IMR-90 (cell line): ENCODE measurements around the gene KDM5A. TPM values are rescaled to one million over a fixed set of nuclear protein-coding genes. Genes with fewer than 3 reads are reported as not detected.

Experiments used
- ATAC-seq: fragments of 200-7000 bp; cut with Tn5 transposase; 2 replicates; pipeline ENCODE4 v1.9.1; 2020; ENCODE audit warnings: low read depth, mild to moderate bottlenecking, moderate library complexity
- BruUV-seq: library from RNA; stranded (reverse); fragments of 400-500 nt; replicated peaks from 2 replicates; lab custom pipeline; 2021; lab: Mats Ljungman, UMichigan
- CTCF ChIA-PET: fragments of 300-600 bp; formaldehyde crosslinking; extraction: SDS; loops from one replicate; lab custom pipeline; 2021; ENCODE audit warnings: antibody characterized with exemption; lab: Yijun Ruan, JAX
- POLR2A ChIA-PET: fragments of 300-600 bp; sonication (Branson Sonifier 250); formaldehyde crosslinking; loops from one replicate; lab custom pipeline; 2022; ENCODE audit warnings: antibody characterized with exemption; ENCODE audit not compliant: unreplicated experiment; lab: Charles Lee
- DNase-seq: peaks from one replicate; pipeline ENCODE4 v3.0.0; 2013
- H2AFZ ChIP-seq: replicated peaks from 2 replicates; pipeline ENCODE3; 2013; ENCODE audit warnings: low read length, mild to moderate bottlenecking; ENCODE audit not compliant: poor library complexity
- H2AK5ac ChIP-seq: 2 replicates; pipeline ENCODE4 v1.6.1; 2013; ENCODE audit warnings: low read depth, low read length, inconsistent platforms
- H2AK9ac ChIP-seq: replicated peaks from 2 replicates; pipeline ENCODE3; 2013; ENCODE audit warnings: mild to moderate bottlenecking, low read depth, low read length, moderate library complexity; ENCODE audit not compliant: poor library complexity
- H2BK120ac ChIP-seq: 2 replicates; pipeline ENCODE4 v1.6.1; 2013; ENCODE audit warnings: low read depth, low read length, inconsistent platforms
- H2BK15ac ChIP-seq: 3 replicates; pipeline ENCODE4 v1.6.1; 2013; ENCODE audit warnings: low read depth, low read length, inconsistent platforms
- H2BK20ac ChIP-seq: 2 replicates; pipeline ENCODE4 v1.6.1; 2013; ENCODE audit warnings: low read depth, mild to moderate bottlenecking, inconsistent platforms, low read length, moderate library complexity
- H2BK5ac ChIP-seq: 2 replicates; pipeline ENCODE4 v1.6.1; 2013; ENCODE audit warnings: mild to moderate bottlenecking, low read depth, low read length, inconsistent platforms; ENCODE audit not compliant: poor library complexity, severe bottlenecking
- H3K14ac ChIP-seq: replicated peaks from 2 replicates; pipeline ENCODE4 v1.6.1; 2013; ENCODE audit warnings: low read depth, low read length, inconsistent platforms
- H3K18ac ChIP-seq: 2 replicates; pipeline ENCODE4 v1.6.1; 2013; ENCODE audit warnings: low read depth, low read length, control low read depth
- H3K23ac ChIP-seq: 2 replicates; pipeline ENCODE4 v1.6.1; 2013; ENCODE audit warnings: low read depth, low read length, inconsistent platforms
- H3K27ac ChIP-seq: 2 replicates; pipeline ENCODE4 v1.5.1; 2013; ENCODE audit warnings: mild to moderate bottlenecking, control low read depth, low read length; ENCODE audit not compliant: insufficient read depth
- H3K27me3 ChIP-seq: 2 replicates; pipeline ENCODE4 v1.6.1; 2013; ENCODE audit warnings: low read length; ENCODE audit not compliant: control insufficient read depth, insufficient read depth
- H3K36me3 ChIP-seq: 2 replicates; pipeline ENCODE4 v1.6.1; 2013; ENCODE audit warnings: low read length, mixed read lengths; ENCODE audit not compliant: control insufficient read depth, insufficient read depth
- H3K4ac ChIP-seq: 2 replicates; pipeline ENCODE4 v1.6.1; 2013; ENCODE audit warnings: low read depth, low read length, inconsistent platforms
- H3K4me1 ChIP-seq: 2 replicates; pipeline ENCODE4 v1.6.1; 2013; ENCODE audit warnings: low read length, mixed read lengths; ENCODE audit not compliant: control insufficient read depth, insufficient read depth
- H3K4me2 ChIP-seq: 2 replicates; pipeline ENCODE4 v1.6.1; 2013; ENCODE audit warnings: low read depth, mild to moderate bottlenecking, control low read depth, low read length, moderate library complexity
- H3K4me3 ChIP-seq: 2 replicates; pipeline ENCODE4 v1.5.1; 2013; ENCODE audit warnings: low read depth, mild to moderate bottlenecking, control low read depth, low read length, moderate library complexity; ENCODE audit not compliant: insufficient read depth
- H3K56ac ChIP-seq: 2 replicates; pipeline ENCODE4 v1.6.1; 2013; ENCODE audit warnings: low read length, inconsistent platforms; ENCODE audit not compliant: insufficient read depth; ENCODE audit errors: extremely low read depth
- H3K79me1 ChIP-seq, 2 experiments: 2 replicates each; pipeline ENCODE4 v1.6.1; 2013; ENCODE audit warnings: low read length in 2 of 2, inconsistent platforms in 1 of 2, low read depth in 1 of 2
- H3K9ac ChIP-seq: 2 replicates; pipeline ENCODE4 v1.6.1; 2013; ENCODE audit warnings: low read depth, low read length, control low read depth
- H3K9me1 ChIP-seq: 2 replicates; pipeline ENCODE4 v1.6.1; 2013; ENCODE audit warnings: low read length, inconsistent platforms; ENCODE audit not compliant: insufficient read depth
- H3K9me3 ChIP-seq: 2 replicates; pipeline ENCODE4 v1.6.1; 2013; ENCODE audit warnings: low read length; ENCODE audit not compliant: control insufficient read depth, insufficient read depth
- H4K20me1 ChIP-seq: 2 replicates; pipeline ENCODE4 v1.6.1; 2013; ENCODE audit warnings: low read length, inconsistent platforms; ENCODE audit not compliant: insufficient read depth
- H4K5ac ChIP-seq: 2 replicates; pipeline ENCODE4 v1.6.1; 2013; ENCODE audit warnings: mild to moderate bottlenecking, low read depth, low read length, control low read depth
- H4K8ac ChIP-seq, 2 experiments: 2 replicates each; pipeline ENCODE4 v1.6.1; 2013; ENCODE audit warnings: low read depth in 2 of 2, low read length in 2 of 2, control low read depth in 1 of 2, inconsistent platforms in 1 of 2
- H4K91ac ChIP-seq: 2 replicates; pipeline ENCODE4 v1.6.1; 2013; ENCODE audit warnings: low read depth, low read length, inconsistent platforms; ENCODE audit not compliant: insufficient read depth
- BHLHE40 ChIP-seq: fragments of 150-350 bp; IDR thresholded peaks from 2 replicates; pipeline ENCODE4 v1.6.1; 2016; ENCODE audit warnings: mild to moderate bottlenecking, low read depth, low read length
- CEBPB ChIP-seq: IDR thresholded peaks from 2 replicates; pipeline ENCODE4 v1.6.1; 2012; ENCODE audit warnings: low read depth, low read length, improper control_type of control experiment
- CTCF ChIP-seq: conservative IDR thresholded peaks from 2 replicates; pipeline ENCODE4 v1.5.1; 2012; ENCODE audit warnings: mild to moderate bottlenecking, low read depth, low read length, improper control_type of control experiment
- MAFK ChIP-seq: IDR thresholded peaks from 2 replicates; pipeline ENCODE4 v1.6.1; 2012; ENCODE audit warnings: low read depth, low read length, improper control_type of control experiment
- MAZ ChIP-seq: IDR thresholded peaks from 2 replicates; pipeline ENCODE4 v1.6.1; 2012; ENCODE audit warnings: low read depth, mild to moderate bottlenecking, low read length, improper control_type of control experiment, moderate library complexity, borderline replicate concordance
- MXI1 ChIP-seq: IDR thresholded peaks from 2 replicates; pipeline ENCODE4 v1.6.1; 2012; ENCODE audit warnings: low read depth, mild to moderate bottlenecking, low read length, moderate library complexity, borderline replicate concordance
- NFE2L2 ChIP-seq: fragments of 150-350 bp; IDR thresholded peaks from 2 replicates; pipeline ENCODE4 v1.6.1; 2016; ENCODE audit warnings: low read depth, mild to moderate bottlenecking, low read length
- POLR2A ChIP-seq: IDR thresholded peaks from 2 replicates; pipeline ENCODE4 v1.6.1; 2012; ENCODE audit warnings: mild to moderate bottlenecking, low read depth, low read length
- RAD21 ChIP-seq: IDR thresholded peaks from 2 replicates; pipeline ENCODE4 v1.6.1; 2012; ENCODE audit warnings: low read length, improper control_type of control experiment
- RCOR1 ChIP-seq: IDR thresholded peaks from 2 replicates; pipeline ENCODE4 v1.6.1; 2012; ENCODE audit warnings: mild to moderate bottlenecking, low read length, improper control_type of control experiment; ENCODE audit not compliant: insufficient replicate concordance
- RFX5 ChIP-seq: IDR thresholded peaks from 2 replicates; pipeline ENCODE4 v1.8.0; 2012; ENCODE audit warnings: low read depth, mild to moderate bottlenecking, low read length, moderate library complexity
- SMC3 ChIP-seq: fragments of 150-350 bp; IDR thresholded peaks from 2 replicates; pipeline ENCODE4 v1.6.1; 2016; ENCODE audit warnings: low read depth, mild to moderate bottlenecking, antibody characterized with exemption, low read length, moderate library complexity
- WGBS, 2 experiments: methylation state at CpG; one replicate each; pipeline versions ENCODE4 v1.1.5 to v1.1.7; 2013; ENCODE audit warnings: missing lambda C conversion rate in 2 of 2; ENCODE audit not compliant: insufficient read length in 1 of 2; ENCODE audit errors: extremely low coverage in 2 of 2; 5-methylcytosine and 5-hydroxymethylcytosine counted together
- dilution Hi-C: fragments of 300-500 bp; cut with HindIII; formaldehyde crosslinking; loops from one replicate; pipeline ENCODE4 v1.14.3; 2018; ENCODE audit warnings: low sequenced_read_pairs; ENCODE audit not compliant: unreplicated experiment
- in situ Hi-C: fragments of 300-500 bp; cut with MboI; formaldehyde crosslinking; loops from 3 replicates; pipeline ENCODE4 v1.14.3; 2019; ENCODE audit warnings: low sequenced_read_pairs, inconsistent platforms, mixed read lengths
- intact Hi-C: fragments of 100-400 bp; cut with micrococcal nuclease; formaldehyde crosslinking; loops from 2 replicates; pipeline ENCODE4 v1.10.0; 2022
- polyA plus RNA-seq, 3 experiments: library from polyadenylated mRNA; depleted of rRNA; stranded (reverse); fragments of >200 nt; gene quantifications; 2 replicates each; pipeline ENCODE4 v1.2.3, GENCODE V29; 2012; ENCODE audit warnings: low replicate concordance in 1 of 3
- total RNA-seq: library from RNA; depleted of rRNA; stranded (reverse); fragments of >200 nt; gene quantifications from 2 replicates; pipeline ENCODE4 v1.2.3, GENCODE V29; 2012
- TF ChIP-seq, protein P1 (sequence below): fragments of 150-350 bp; IDR thresholded peaks from 2 replicates; pipeline ENCODE4 v1.6.1; 2016; ENCODE audit warnings: low read depth, mild to moderate bottlenecking, low read length, moderate library complexity, borderline replicate concordance

The KDM5A gene
- total and polyA plus RNA-seq, 2 of the 4 experiments (the other 2 are of a cell fraction) = 7.9 to 95.9 TPM

DNA sequence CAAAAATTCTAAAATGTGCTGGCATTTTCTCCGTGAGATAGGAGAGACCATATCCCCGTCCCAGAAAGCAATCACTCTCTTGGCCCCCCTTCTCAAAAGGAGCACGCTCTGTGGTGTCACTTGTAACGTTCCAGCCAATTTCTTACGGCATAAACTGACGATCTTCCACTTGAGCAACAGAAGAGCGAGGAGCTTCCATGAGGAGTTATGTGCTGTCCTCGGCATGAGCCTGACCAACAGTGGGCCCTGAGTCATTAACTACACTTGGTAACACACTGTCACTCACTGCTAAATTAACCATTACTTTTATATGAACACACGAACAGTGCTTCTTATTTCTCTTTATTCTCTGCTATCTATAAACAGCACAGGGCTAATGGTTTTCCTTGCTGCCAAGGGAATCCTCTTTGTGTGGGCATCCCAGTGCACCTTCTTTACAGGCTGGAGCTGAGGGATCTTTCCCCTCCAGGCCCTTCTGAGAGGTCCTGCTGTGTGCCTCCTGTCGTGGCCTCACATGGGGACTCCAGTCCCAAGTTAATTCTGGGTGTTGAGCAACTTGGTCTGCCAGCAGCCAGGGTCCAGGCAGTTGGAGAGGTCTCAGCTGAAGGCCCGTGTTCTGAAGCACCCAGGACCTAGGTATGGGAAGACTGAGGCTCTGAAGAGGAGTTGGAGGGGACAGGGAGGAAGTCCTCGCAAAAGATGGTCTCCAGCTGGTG lies 135.8 kb downstream of the KDM5A start:
- dilution Hi-C loops = no loop called here
- Histone ChIP-seq H3K4me2 (no peak overlapping the region), H3K4me3 (no peak overlapping the region), H3K14ac (no peak overlapping the region), H3K9ac (no peak overlapping the region), H3K23ac (no peak overlapping the region), H4K91ac (no peak overlapping the region), H3K36me3 (no peaks in the 10 kb centered on the region), H4K8ac (no peak overlapping the region), H4K5ac (no peak overlapping the region), H3K4me1 (no peaks in the 10 kb centered on the region), H3K56ac (no peak overlapping the region), H2AK5ac (no peak overlapping the region), H2BK20ac (no peak overlapping the region), H3K9me3 (no peaks in the 10 kb centered on the region), H3K18ac (no peak overlapping the region), H3K79me1 (no peaks in the 10 kb centered on the region), H2AK9ac (no peak overlapping the region), H3K27me3 (peaks cover 42% of the 10 kb centered on the region), H2BK120ac (no peak overlapping the region), H2BK15ac (no peak overlapping the region), H3K9me1 (0 out of 2 replicates have a peak, but pooled peaks cover 2% of the 10 kb centered on the region), H3K4ac (no peak overlapping the region), H3K27ac (no peak overlapping the region), H2BK5ac (no peak overlapping the region), H4K20me1 (no peaks in the 10 kb centered on the region), H2AFZ (peak overlapping the region; percentile 48)
- intact Hi-C loops = no loop called here
- in situ Hi-C loops = no loop called here
- TF ChIP-seq MAZ (no peak), BHLHE40 (no peak), MAFK (no peak), POLR2A (no peak), CTCF (no peak), SMC3 (no peak), CEBPB (no peak), MXI1 (no peak), NFE2L2 (no peak), RFX5 (no peak), RCOR1 (no peak), RAD21 (no peak)
- TF ChIP-seq, protein P1, sequence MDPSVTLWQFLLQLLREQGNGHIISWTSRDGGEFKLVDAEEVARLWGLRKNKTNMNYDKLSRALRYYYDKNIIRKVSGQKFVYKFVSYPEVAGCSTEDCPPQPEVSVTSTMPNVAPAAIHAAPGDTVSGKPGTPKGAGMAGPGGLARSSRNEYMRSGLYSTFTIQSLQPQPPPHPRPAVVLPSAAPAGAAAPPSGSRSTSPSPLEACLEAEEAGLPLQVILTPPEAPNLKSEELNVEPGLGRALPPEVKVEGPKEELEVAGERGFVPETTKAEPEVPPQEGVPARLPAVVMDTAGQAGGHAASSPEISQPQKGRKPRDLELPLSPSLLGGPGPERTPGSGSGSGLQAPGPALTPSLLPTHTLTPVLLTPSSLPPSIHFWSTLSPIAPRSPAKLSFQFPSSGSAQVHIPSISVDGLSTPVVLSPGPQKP = no peak
- WGBS, 2 experiments = no CpG with 5 or more reads among the region's 12 CpGs
- no TSS peak for BruUV-seq
- ATAC-seq = no peak
- ChIA-PET CTCF (no interaction called here), POLR2A (no interaction called here)
- DNase-seq = no peak
